ENCODE measurements around the gene TIMM22. TPM values are rescaled to one million over a fixed set of nuclear protein-coding genes. Genes with fewer than 3 reads are reported as not detected.

Gene TIMM22
- total RNA-seq, 1 donor from 2014 or later: 12.6 TPM

DNA sequence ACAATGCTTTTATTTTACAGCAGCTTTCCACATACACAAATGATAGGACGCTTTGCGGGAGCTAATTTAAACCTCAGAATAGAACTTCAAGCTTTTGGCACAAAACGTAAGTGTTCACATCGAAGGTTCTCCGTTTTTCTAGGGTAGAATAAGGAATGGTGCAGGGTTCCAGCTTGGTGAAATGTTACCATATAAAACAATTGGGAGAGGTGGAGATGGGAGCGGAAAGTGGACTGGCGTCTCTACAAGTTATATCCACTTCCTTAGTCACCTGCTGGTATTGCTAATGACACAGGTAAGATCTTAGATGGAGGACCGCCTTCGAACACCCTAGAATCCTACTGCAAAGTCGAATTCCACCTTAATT lies 15.7 kb upstream of the TIMM22 start:
- H3K4me1 Mint-ChIP-seq (ENCODE audit: unreplicated experiment): peaks cover 27% of the 10 kb centered on the region
- H3K27me3 Mint-ChIP-seq (ENCODE audit: unreplicated experiment): no peaks in the 10 kb centered on the region
- H3K27ac Mint-ChIP-seq (ENCODE audit: unreplicated experiment): no peak overlapping the region
- H3K36me3 Mint-ChIP-seq (ENCODE audit: unreplicated experiment): no peaks in the 10 kb centered on the region
- H3K9me3 Mint-ChIP-seq (ENCODE audit: unreplicated experiment): no peaks in the 10 kb centered on the region
- no peak overlapping the region for H3K4me3 Mint-ChIP-seq (ENCODE audit: unreplicated experiment)
- TF ChIP-seq, protein P1, sequence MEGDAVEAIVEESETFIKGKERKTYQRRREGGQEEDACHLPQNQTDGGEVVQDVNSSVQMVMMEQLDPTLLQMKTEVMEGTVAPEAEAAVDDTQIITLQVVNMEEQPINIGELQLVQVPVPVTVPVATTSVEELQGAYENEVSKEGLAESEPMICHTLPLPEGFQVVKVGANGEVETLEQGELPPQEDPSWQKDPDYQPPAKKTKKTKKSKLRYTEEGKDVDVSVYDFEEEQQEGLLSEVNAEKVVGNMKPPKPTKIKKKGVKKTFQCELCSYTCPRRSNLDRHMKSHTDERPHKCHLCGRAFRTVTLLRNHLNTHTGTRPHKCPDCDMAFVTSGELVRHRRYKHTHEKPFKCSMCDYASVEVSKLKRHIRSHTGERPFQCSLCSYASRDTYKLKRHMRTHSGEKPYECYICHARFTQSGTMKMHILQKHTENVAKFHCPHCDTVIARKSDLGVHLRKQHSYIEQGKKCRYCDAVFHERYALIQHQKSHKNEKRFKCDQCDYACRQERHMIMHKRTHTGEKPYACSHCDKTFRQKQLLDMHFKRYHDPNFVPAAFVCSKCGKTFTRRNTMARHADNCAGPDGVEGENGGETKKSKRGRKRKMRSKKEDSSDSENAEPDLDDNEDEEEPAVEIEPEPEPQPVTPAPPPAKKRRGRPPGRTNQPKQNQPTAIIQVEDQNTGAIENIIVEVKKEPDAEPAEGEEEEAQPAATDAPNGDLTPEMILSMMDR (IDR thresholded peaks at IDR 0.05): no peak
- no peak for DNase-seq (ENCODE audit: extremely low spot score, unreplicated experiment)

DNA sequence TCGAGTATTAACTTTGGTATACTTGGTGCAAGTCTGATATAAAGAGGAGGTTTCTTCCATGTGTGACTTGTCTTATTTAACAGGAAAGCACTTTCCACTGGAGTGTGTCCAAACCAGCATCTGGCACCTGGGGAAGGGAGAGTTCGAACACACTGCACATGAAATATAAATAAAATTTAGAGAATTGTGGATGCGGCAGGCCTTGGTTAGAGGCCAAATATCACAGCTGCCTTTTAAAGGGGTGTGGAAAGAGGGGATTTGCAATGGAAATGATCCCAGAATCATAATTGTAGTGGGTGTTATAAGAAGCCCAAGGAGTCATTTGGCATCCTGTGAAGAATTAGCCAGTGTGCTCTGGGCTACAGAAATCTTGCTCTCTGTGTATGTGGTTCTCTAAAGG lies 13.0 kb upstream of the TIMM22 start:
- Mint-ChIP-seq H3K9me3 (ENCODE audit: unreplicated experiment) (no peaks in the 10 kb centered on the region), H3K36me3 (ENCODE audit: unreplicated experiment) (no peaks in the 10 kb centered on the region), H3K4me1 (ENCODE audit: unreplicated experiment) (peaks cover 9% of the 10 kb centered on the region), H3K27ac (ENCODE audit: unreplicated experiment) (no peak overlapping the region), H3K27me3 (ENCODE audit: unreplicated experiment) (no peaks in the 10 kb centered on the region), H3K4me3 (ENCODE audit: unreplicated experiment) (no peak overlapping the region)
- DNase-seq (ENCODE audit: extremely low spot score, unreplicated experiment): no peak
- TF ChIP-seq, protein P1 (IDR thresholded peaks at IDR 0.05): no peak

DNA sequence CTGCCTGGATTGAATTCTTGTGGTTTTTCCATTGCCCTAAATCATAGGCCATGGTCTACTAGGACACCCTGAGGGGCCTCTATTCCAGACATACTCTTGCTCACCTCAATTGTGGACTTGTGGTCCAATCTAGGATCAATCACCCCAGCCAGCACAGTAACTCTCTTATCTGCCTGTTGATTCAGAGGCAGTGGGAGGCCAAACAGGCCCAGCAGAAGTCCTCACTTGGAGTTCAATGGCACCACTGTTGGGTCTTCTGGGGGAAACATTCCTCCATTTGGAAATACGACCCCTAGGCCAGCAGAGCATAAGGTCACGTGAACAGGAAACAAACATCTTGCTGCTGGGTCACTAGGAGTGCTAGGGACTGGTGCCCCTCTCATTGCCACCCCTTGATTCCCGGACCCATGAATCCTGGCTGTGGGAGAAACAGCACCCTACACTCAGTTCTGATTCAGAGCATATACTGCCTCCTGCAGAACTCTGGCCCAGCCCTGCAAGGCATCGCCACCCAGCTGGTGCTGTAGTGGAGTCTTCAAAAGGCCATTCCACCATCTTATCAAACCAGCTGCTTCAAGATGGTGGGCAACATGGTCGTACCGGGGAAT lies 10.5 kb upstream of the TIMM22 start:
- Mint-ChIP-seq H3K4me3 (ENCODE audit: unreplicated experiment) (no peak overlapping the region), H3K9me3 (ENCODE audit: unreplicated experiment) (no peaks in the 10 kb centered on the region), H3K27me3 (ENCODE audit: unreplicated experiment) (no peaks in the 10 kb centered on the region), H3K36me3 (ENCODE audit: unreplicated experiment) (no peaks in the 10 kb centered on the region), H3K4me1 (ENCODE audit: unreplicated experiment) (no peaks in the 10 kb centered on the region), H3K27ac (ENCODE audit: unreplicated experiment) (no peak overlapping the region)
- no peak for DNase-seq (ENCODE audit: extremely low spot score, unreplicated experiment)
- TF ChIP-seq, protein P1 (IDR thresholded peaks at IDR 0.05): no peak

DNA sequence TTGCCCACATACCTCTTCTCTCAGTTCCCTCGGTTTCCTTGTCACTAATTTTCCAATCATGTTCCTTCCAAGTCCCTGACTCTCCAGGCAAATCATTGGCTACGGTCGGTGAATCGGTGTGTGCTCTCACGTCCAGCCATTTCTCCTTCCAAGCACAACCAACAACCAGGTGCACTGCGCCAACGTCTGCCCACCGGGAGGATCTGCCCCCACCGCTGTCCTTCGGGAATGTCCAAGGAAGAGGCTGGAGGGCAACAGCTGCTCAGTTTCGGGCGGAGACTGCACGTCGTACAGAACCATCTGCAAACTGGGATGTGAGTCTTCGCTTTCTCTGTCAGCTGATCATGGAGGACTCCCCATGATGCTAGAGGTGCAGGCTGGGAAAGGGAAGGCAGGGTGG lies 9.0 kb upstream of the TIMM22 start:
- Mint-ChIP-seq H3K4me1 (ENCODE audit: unreplicated experiment) (no peaks in the 10 kb centered on the region), H3K27ac (ENCODE audit: unreplicated experiment) (no peak overlapping the region), H3K4me3 (ENCODE audit: unreplicated experiment) (no peak overlapping the region), H3K27me3 (ENCODE audit: unreplicated experiment) (no peaks in the 10 kb centered on the region), H3K36me3 (ENCODE audit: unreplicated experiment) (no peaks in the 10 kb centered on the region), H3K9me3 (ENCODE audit: unreplicated experiment) (no peaks in the 10 kb centered on the region)
- no peak for DNase-seq (ENCODE audit: extremely low spot score, unreplicated experiment)
- TF ChIP-seq, protein P1 (IDR thresholded peaks at IDR 0.05): no peak

DNA sequence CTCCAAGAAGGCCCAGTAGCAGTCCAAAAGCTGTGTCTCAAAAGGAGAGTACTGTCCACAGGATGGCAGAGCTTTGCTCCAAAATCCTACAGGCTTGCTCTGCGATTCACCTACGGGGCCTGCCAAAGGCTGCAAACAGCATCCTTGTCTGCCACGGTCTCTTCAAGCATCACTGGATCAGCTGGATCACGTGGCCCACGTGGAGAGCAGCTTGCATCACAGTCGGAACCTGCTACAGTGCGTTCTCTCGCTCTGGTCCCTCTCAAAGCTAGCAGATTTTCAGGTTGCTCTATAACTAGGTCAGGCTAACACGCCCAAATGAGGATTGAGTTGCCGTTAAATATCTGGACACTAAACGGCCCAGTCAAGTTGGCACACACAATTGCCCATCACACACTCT lies 8.4 kb upstream of the TIMM22 start:
- Mint-ChIP-seq H3K4me3 (ENCODE audit: unreplicated experiment) (no peak overlapping the region), H3K27me3 (ENCODE audit: unreplicated experiment) (no peaks in the 10 kb centered on the region), H3K4me1 (ENCODE audit: unreplicated experiment) (no peaks in the 10 kb centered on the region), H3K27ac (ENCODE audit: unreplicated experiment) (no peak overlapping the region), H3K36me3 (ENCODE audit: unreplicated experiment) (no peaks in the 10 kb centered on the region), H3K9me3 (ENCODE audit: unreplicated experiment) (no peaks in the 10 kb centered on the region)
- no peak for DNase-seq (ENCODE audit: extremely low spot score, unreplicated experiment)
- TF ChIP-seq, protein P1 (IDR thresholded peaks at IDR 0.05): no peak
